ENCODE data around the gene GMDS. TPM values are rescaled to one million over a fixed set of nuclear protein-coding genes. Genes with fewer than 3 reads are reported as not detected.

The GMDS gene
- total RNA-seq, 1 experiment from 2014 or later: 31.1 TPM

DNA sequence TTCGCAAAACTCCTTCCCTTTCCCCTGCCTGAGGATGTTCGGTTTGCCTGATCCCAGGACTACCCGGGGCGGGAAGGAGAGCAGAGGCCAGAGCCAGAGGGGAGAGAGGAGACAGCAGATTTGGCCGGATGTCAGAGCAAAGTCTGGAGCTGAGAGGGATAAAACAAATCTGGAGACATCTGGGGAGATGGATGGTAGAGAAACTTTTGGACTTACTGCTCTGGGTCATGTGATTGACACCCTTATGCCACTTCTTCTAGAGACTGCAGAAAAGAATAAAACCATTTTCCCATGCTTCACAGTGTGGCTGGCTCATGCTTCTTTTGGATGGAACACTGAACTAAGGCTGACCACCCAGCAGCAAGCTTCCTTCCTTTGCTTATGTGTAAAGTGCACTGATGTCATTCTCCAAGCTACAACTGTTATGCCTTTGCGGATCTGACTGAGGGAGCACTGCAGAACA lies 461.0 kb downstream of the GMDS start:
- Mint-ChIP-seq H3K4me3 (ENCODE audit: unreplicated experiment) (no peak overlapping the region), H3K9me3 (ENCODE audit: unreplicated experiment) (no peaks in the 10 kb centered on the region), H3K4me1 (ENCODE audit: low read depth, unreplicated experiment) (no peaks in the 10 kb centered on the region), H3K27me3 (ENCODE audit: insufficient read depth, unreplicated experiment) (no peaks in the 10 kb centered on the region), H3K36me3 (ENCODE audit: insufficient read depth, unreplicated experiment) (no peaks in the 10 kb centered on the region), H3K27ac (ENCODE audit: unreplicated experiment) (no peak overlapping the region)
- Histone ChIP-seq H3K27me3 (replicated peaks; ENCODE audit: control insufficient read depth, insufficient read depth, low read length) (no peaks in the 10 kb centered on the region), H3K4me1 (no peaks in the 10 kb centered on the region), H3K36me3 (ENCODE audit: control insufficient read depth, insufficient read depth, low read length) (no peaks in the 10 kb centered on the region), H3K4me3 (ENCODE audit: low read depth, low read length) (no peak overlapping the region), H3K9me3 (no peaks in the 10 kb centered on the region)
- ChIA-PET CTCF (no interaction called here), POLR2A (no interaction called here)
- no TSS peak for BruUV-seq (replicated peaks)
- intact Hi-C loops (cut with micrococcal nuclease; ENCODE audit: unreplicated experiment): no loop called here
- DNase-seq: no peak
- TF ChIP-seq, protein P1, sequence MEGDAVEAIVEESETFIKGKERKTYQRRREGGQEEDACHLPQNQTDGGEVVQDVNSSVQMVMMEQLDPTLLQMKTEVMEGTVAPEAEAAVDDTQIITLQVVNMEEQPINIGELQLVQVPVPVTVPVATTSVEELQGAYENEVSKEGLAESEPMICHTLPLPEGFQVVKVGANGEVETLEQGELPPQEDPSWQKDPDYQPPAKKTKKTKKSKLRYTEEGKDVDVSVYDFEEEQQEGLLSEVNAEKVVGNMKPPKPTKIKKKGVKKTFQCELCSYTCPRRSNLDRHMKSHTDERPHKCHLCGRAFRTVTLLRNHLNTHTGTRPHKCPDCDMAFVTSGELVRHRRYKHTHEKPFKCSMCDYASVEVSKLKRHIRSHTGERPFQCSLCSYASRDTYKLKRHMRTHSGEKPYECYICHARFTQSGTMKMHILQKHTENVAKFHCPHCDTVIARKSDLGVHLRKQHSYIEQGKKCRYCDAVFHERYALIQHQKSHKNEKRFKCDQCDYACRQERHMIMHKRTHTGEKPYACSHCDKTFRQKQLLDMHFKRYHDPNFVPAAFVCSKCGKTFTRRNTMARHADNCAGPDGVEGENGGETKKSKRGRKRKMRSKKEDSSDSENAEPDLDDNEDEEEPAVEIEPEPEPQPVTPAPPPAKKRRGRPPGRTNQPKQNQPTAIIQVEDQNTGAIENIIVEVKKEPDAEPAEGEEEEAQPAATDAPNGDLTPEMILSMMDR (IDR thresholded peaks at IDR 0.05; ENCODE audit: insufficient read depth in 1 of 2, low read depth in 1 of 2, low read length in 1 of 2, severe bottlenecking in 1 of 2, unreplicated experiment in 1 of 2): no peak

DNA sequence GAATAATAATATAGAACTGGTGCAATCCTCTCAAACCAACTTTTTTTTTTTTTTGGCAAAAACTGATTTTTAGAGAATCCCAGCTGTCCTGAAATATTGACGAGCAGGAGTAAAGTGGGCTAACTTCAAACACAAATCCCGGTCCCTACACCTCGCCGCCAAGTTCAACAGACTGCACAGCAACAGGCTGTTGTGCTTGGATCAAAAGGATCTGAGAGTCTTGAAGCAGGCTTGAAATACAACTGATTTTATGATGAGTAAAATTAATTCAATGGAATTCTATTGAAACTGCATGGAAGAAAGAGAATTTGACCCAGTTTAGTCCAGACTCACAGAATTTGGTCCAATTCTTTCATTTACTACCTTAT lies 463.6 kb downstream of the GMDS start:
- CTCF ChIA-PET: no interaction called here
- no peaks in the 10 kb centered on the region for H3K9me3 ChIP-seq
- no peak for DNase-seq
- H3K36me3 ChIP-seq (ENCODE audit: control insufficient read depth, insufficient read depth, low read length): no peaks in the 10 kb centered on the region
- Mint-ChIP-seq H3K27ac (ENCODE audit: unreplicated experiment) (no peak overlapping the region), H3K4me3 (ENCODE audit: unreplicated experiment) (no peak overlapping the region), H3K4me1 (ENCODE audit: low read depth, unreplicated experiment) (no peaks in the 10 kb centered on the region), H3K27me3 (ENCODE audit: insufficient read depth, unreplicated experiment) (no peaks in the 10 kb centered on the region), H3K36me3 (ENCODE audit: insufficient read depth, unreplicated experiment) (no peaks in the 10 kb centered on the region), H3K9me3 (ENCODE audit: unreplicated experiment) (no peaks in the 10 kb centered on the region)
- no peaks in the 10 kb centered on the region for H3K27me3 ChIP-seq (replicated peaks; ENCODE audit: control insufficient read depth, insufficient read depth, low read length)
- H3K4me1 ChIP-seq: no peaks in the 10 kb centered on the region
- no peak overlapping the region for H3K4me3 ChIP-seq (ENCODE audit: low read depth, low read length)
- TF ChIP-seq, protein P1 (IDR thresholded peaks at IDR 0.05; ENCODE audit: insufficient read depth in 1 of 2, low read depth in 1 of 2, low read length in 1 of 2, severe bottlenecking in 1 of 2, unreplicated experiment in 1 of 2): no peak
- POLR2A ChIA-PET: no interaction called here
- BruUV-seq (replicated peaks): no TSS peak
- intact Hi-C loops (cut with micrococcal nuclease; ENCODE audit: unreplicated experiment): no loop called here

DNA sequence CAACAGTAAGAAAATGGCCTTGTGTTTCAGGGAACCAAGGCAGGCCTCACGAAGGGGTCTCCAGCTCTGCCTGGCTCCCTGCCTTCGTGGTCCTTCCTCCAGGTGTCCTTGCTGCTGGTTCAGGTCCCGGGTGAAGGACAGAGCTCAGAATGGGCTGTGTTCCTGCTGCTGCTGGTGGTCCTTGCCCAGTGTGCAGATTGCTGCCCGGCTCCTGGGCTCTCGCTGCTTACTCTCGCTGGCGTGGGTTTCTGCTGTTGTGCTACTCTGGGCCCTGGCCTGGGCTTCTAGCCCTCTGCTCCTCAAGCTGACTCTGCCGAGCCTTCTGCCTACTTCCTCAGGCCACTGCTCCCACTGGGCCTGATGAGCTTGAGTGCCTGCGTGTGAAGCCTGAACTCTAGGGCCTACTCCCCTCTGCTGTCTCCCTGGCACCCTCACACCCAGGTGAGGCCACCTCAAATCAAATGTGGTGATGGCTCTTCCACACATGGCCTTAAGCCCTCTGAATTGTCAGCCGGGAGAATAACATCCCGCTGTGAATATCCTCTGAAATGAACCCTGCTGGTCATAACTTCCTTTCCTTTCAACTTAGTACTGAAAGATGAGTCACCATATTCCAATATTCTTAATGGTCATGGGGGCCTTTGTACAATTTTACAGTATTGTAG lies 464.1 kb downstream of the GMDS start:
- no peak for DNase-seq
- CTCF ChIA-PET: no interaction called here
- no peak overlapping the region for H3K4me3 Mint-ChIP-seq (ENCODE audit: unreplicated experiment)
- intact Hi-C loops (cut with micrococcal nuclease; ENCODE audit: unreplicated experiment): no loop called here
- H3K4me3 ChIP-seq (ENCODE audit: low read depth, low read length): no peak overlapping the region
- no peaks in the 10 kb centered on the region for H3K9me3 ChIP-seq
- H3K27me3 ChIP-seq (replicated peaks; ENCODE audit: control insufficient read depth, insufficient read depth, low read length): no peaks in the 10 kb centered on the region
- no peaks in the 10 kb centered on the region for H3K36me3 ChIP-seq (ENCODE audit: control insufficient read depth, insufficient read depth, low read length)
- no TSS peak for BruUV-seq (replicated peaks)
- H3K9me3 Mint-ChIP-seq (ENCODE audit: unreplicated experiment): no peaks in the 10 kb centered on the region
- H3K27ac Mint-ChIP-seq (ENCODE audit: unreplicated experiment): no peak overlapping the region
- H3K36me3 Mint-ChIP-seq (ENCODE audit: insufficient read depth, unreplicated experiment): no peaks in the 10 kb centered on the region
- no peaks in the 10 kb centered on the region for H3K27me3 Mint-ChIP-seq (ENCODE audit: insufficient read depth, unreplicated experiment)
- TF ChIP-seq, protein P1 (IDR thresholded peaks at IDR 0.05; ENCODE audit: insufficient read depth in 1 of 2, low read depth in 1 of 2, low read length in 1 of 2, severe bottlenecking in 1 of 2, unreplicated experiment in 1 of 2): no peak
- H3K4me1 ChIP-seq: no peaks in the 10 kb centered on the region
- POLR2A ChIA-PET: no interaction called here
- no peaks in the 10 kb centered on the region for H3K4me1 Mint-ChIP-seq (ENCODE audit: low read depth, unreplicated experiment)

All from Caco-2 (cell line).